ENCODE results near the gene TSHR. TPM values are rescaled to one million over a fixed set of nuclear protein-coding genes. Genes with fewer than 3 reads are reported as not detected.

TSHR gene
- total RNA-seq, 1 experiment from 2014 or later: not detected

- Histone ChIP-seq H3K4me2 (ENCODE audit: low read length) (no peak overlapping the region), H3K27ac (ENCODE audit: low read depth, low read length) (no peak overlapping the region), H3K9me2 (ENCODE audit: insufficient read depth) (no peaks in the 10 kb centered on the region), H2AFZ (ENCODE audit: low read depth, low read length, poor library complexity, severe bottlenecking) (no peak overlapping the region), H3K9ac (ENCODE audit: low read length) (no peak overlapping the region), H3K27me3 (ENCODE audit: insufficient read depth, low read length) (no peaks in the 10 kb centered on the region), H3K36me3 (ENCODE audit: control insufficient read depth in 1 of 2, insufficient read depth in 2 of 2, low read length in 2 of 2) (no peaks in the 10 kb centered on the region), H3K4me3 (replicated peaks in 1 of 2; ENCODE audit: low read depth in 1 of 2, low read length in 2 of 2) (no peak overlapping the region), H3K9me3 (ENCODE audit: control insufficient read depth in 1 of 2, insufficient read depth in 1 of 2, low read depth in 1 of 2, low read length in 2 of 2) (no peaks in the 10 kb centered on the region), H3K4me1 (ENCODE audit: control insufficient read depth in 1 of 2, insufficient read depth in 2 of 2, low read length in 2 of 2) (no peaks in the 10 kb centered on the region), H4K20me1 (ENCODE audit: insufficient read depth) (no peaks in the 10 kb centered on the region), H3K79me2 (ENCODE audit: insufficient read depth, low read length) (no peaks in the 10 kb centered on the region)
- intact Hi-C loops (cut with micrococcal nuclease): no loop called here
- ChIA-PET RAD21 (ENCODE audit: low non-redundant PET in 1 of 2, low total read pairs in 2 of 2, uncharacterized antibody in 2 of 2, unreplicated experiment in 2 of 2) (no interaction called here), CTCF (no interaction called here), POLR2A (no interaction called here)
- ATAC-seq: no peak
- no peak for TF ChIP-seq CBX3 (IDR thresholded peaks at IDR 0.05; ENCODE audit: low read depth)
- TF ChIP-seq CEBPB (IDR thresholded peaks at IDR 0.05; ENCODE audit: low read depth): no peak
- no peak for TF ChIP-seq TCF7L2 (IDR thresholded peaks at IDR 0.05; ENCODE audit: borderline replicate concordance, extremely low read depth, insufficient read depth, insufficient read length)
- no peak for TF ChIP-seq ATF3 (IDR thresholded peaks at IDR 0.05)
- DNase-seq (ENCODE audit: low read depth, low spot score): no peak
- BruUV-seq (replicated peaks): no TSS peak
These were observed 131.8 kb downstream of the TSHR start for GRCh38 chr14:81087230-81087629.

- POLR2A ChIA-PET: no interaction called here
- BruUV-seq (replicated peaks): no TSS peak
These were observed 135.7 kb downstream of the TSHR start for GRCh38 chr14:81091139-81091538.

More at GRCh38 chr14:81091139-81091538, 135.7 kb downstream of the TSHR start:
- RAD21 ChIA-PET (ENCODE audit: low non-redundant PET in 1 of 2, low total read pairs in 2 of 2, uncharacterized antibody in 2 of 2, unreplicated experiment in 2 of 2): no interaction called here
- intact Hi-C loops (cut with micrococcal nuclease): no loop called here
- ATAC-seq: no peak
- H2AFZ ChIP-seq (ENCODE audit: low read depth, low read length, poor library complexity, severe bottlenecking): no peak overlapping the region
- no peaks in the 10 kb centered on the region for H3K36me3 ChIP-seq (ENCODE audit: control insufficient read depth in 1 of 2, insufficient read depth in 2 of 2, low read length in 2 of 2)
- H3K4me3 ChIP-seq (replicated peaks in 1 of 2; ENCODE audit: low read depth in 1 of 2, low read length in 2 of 2): no peak overlapping the region
- H3K9ac ChIP-seq (ENCODE audit: low read length): no peak overlapping the region
- no peaks in the 10 kb centered on the region for H4K20me1 ChIP-seq (ENCODE audit: insufficient read depth)
- no peaks in the 10 kb centered on the region for H3K9me2 ChIP-seq (ENCODE audit: insufficient read depth)
- no peaks in the 10 kb centered on the region for H3K79me2 ChIP-seq (ENCODE audit: insufficient read depth, low read length)
- H3K4me1 ChIP-seq (ENCODE audit: control insufficient read depth in 1 of 2, insufficient read depth in 2 of 2, low read length in 2 of 2): no peaks in the 10 kb centered on the region
- CTCF ChIA-PET: no interaction called here
- no peak for DNase-seq (ENCODE audit: low read depth, low spot score)
- no peaks in the 10 kb centered on the region for H3K9me3 ChIP-seq (ENCODE audit: control insufficient read depth in 1 of 2, insufficient read depth in 1 of 2, low read depth in 1 of 2, low read length in 2 of 2)
- no peak overlapping the region for H3K27ac ChIP-seq (ENCODE audit: low read depth, low read length)
- no peak overlapping the region for H3K4me2 ChIP-seq (ENCODE audit: low read length)
- TF ChIP-seq EGR1 (IDR thresholded peaks at IDR 0.05; ENCODE audit: low read depth): no peak
- no peak for TF ChIP-seq CEBPB (IDR thresholded peaks at IDR 0.05; ENCODE audit: low read depth)
- H3K27me3 ChIP-seq (ENCODE audit: insufficient read depth, low read length): no peaks in the 10 kb centered on the region

Data from HCT116 (cell line).